WTC11 (cell line): ENCODE results near the gene ENTREP1. TPM values are rescaled to one million over a fixed set of nuclear protein-coding genes. Genes with fewer than 3 reads are reported as not detected.

Source experiments
- ATAC-seq: fragments of 200-7000 bp; cut with Tn5 transposase; 2 replicates; pipeline ENCODE4 v1.10.0; 2021; ENCODE audit warnings: mild to moderate bottlenecking, moderate library complexity
- CTCF ChIA-PET: fragments of 300-600 bp; sonication (Branson Sonifier 250); formaldehyde crosslinking; loops from one replicate; lab custom pipeline; 2021; ENCODE audit warnings: antibody characterized with exemption; lab: Charles Lee
- POLR2A ChIA-PET: fragments of 350-600 bp; sonication (Branson Sonifier 250); formaldehyde crosslinking; loops from one replicate; lab custom pipeline; 2021; ENCODE audit warnings: antibody characterized with exemption; lab: Charles Lee
- DNase-seq: peaks from one replicate; pipeline ENCODE4 v3.0.0; 2021; ENCODE audit warnings: low spot score
- H3K27ac Mint-ChIP-seq: 2 replicates; pipeline ENCODE4 v1.8.0; 2021; ENCODE audit warnings: mixed read lengths
- H3K27me3 Mint-ChIP-seq: 2 replicates; pipeline ENCODE4 v1.8.0; 2021; ENCODE audit warnings: low read depth, mild to moderate bottlenecking, moderate library complexity, mixed read lengths
- H3K36me3 Mint-ChIP-seq: 2 replicates; pipeline ENCODE4 v1.8.0; 2021; ENCODE audit warnings: mixed read lengths
- H3K4me1 Mint-ChIP-seq: 2 replicates; pipeline ENCODE4 v1.8.0; 2022; ENCODE audit warnings: mixed read lengths
- H3K4me3 Mint-ChIP-seq: 2 replicates; pipeline ENCODE4 v1.8.0; 2021; ENCODE audit warnings: mild to moderate bottlenecking, moderate library complexity, mixed read lengths
- H3K9me3 Mint-ChIP-seq: 2 replicates; pipeline ENCODE4 v1.8.0; 2021; ENCODE audit warnings: mixed read lengths
- EMX1 ChIP-seq: fragments of 250-450 bp; sonication (Bioruptor Pico); IDR thresholded peaks from 2 replicates; pipeline ENCODE4 v1.8.0; 2021; ENCODE audit warnings: mild to moderate bottlenecking
- GABPB1 ChIP-seq: sonication (generic); formaldehyde crosslinking; IDR thresholded peaks from 2 replicates; pipeline ENCODE4 v1.8.1; 2023; ENCODE audit warnings: mild to moderate bottlenecking, missing genetic modification reagents
- GRHL2 ChIP-seq: fragments of 250-450 bp; sonication (Bioruptor Pico); IDR thresholded peaks from 2 replicates; pipeline ENCODE4 v1.8.0; 2022; ENCODE audit warnings: mild to moderate bottlenecking, moderate library complexity; ENCODE audit not compliant: insufficient replicate concordance, severe bottlenecking
- NFYB ChIP-seq: sonication (generic); formaldehyde crosslinking; conservative IDR thresholded peaks from 2 replicates; pipeline ENCODE4 v1.8.0; 2022; ENCODE audit warnings: low read depth, missing genetic modification reagents
- PRRX2 ChIP-seq: fragments of 250-450 bp; sonication (Bioruptor Pico); IDR thresholded peaks from 2 replicates; pipeline ENCODE4 v1.8.0; 2021; ENCODE audit warnings: mild to moderate bottlenecking
- SMAD4 ChIP-seq: sonication (generic); formaldehyde crosslinking; IDR thresholded peaks from 2 replicates; pipeline ENCODE4 v1.8.0; 2022; ENCODE audit warnings: mild to moderate bottlenecking, missing genetic modification reagents
- ZNF138 ChIP-seq: sonication (generic); formaldehyde crosslinking; conservative IDR thresholded peaks from 2 replicates; pipeline ENCODE4 v1.8.1; 2022; ENCODE audit warnings: mild to moderate bottlenecking, moderate library complexity, missing genetic modification reagents
- ZNF416 ChIP-seq: fragments of 250-450 bp; sonication (Bioruptor Pico); IDR thresholded peaks from 2 replicates; pipeline ENCODE4 v1.9.0; 2021; ENCODE audit warnings: mild to moderate bottlenecking, inconsistent platforms
- total RNA-seq: library from RNA; stranded (reverse); gene quantifications from 3 replicates; pipeline ENCODE4 v1.2.3, GENCODE V29; 2021
- TF ChIP-seq, protein P1 (sequence below): sonication (generic); formaldehyde crosslinking; IDR thresholded peaks from 2 replicates; pipeline ENCODE4 v1.8.1; 2023; ENCODE audit warnings: mild to moderate bottlenecking, moderate library complexity, missing genetic modification reagents
- TF ChIP-seq, protein P2 (sequence below): sonication (generic); formaldehyde crosslinking; IDR thresholded peaks from 2 replicates; pipeline ENCODE4 v1.8.1; 2023; ENCODE audit warnings: mild to moderate bottlenecking, missing genetic modification reagents, moderate library complexity
- TF ChIP-seq, protein P3 (sequence below): fragments of 250-450 bp; sonication (Bioruptor Pico); conservative IDR thresholded peaks from 2 replicates; pipeline ENCODE4 v1.9.0; 2021; ENCODE audit warnings: mild to moderate bottlenecking
- TF ChIP-seq, protein P4 (sequence below): sonication (generic); formaldehyde crosslinking; IDR thresholded peaks from 2 replicates; pipeline ENCODE4 v1.8.0; 2022; ENCODE audit warnings: mild to moderate bottlenecking, missing genetic modification reagents
- TF ChIP-seq, protein P5 (sequence below): sonication (generic); formaldehyde crosslinking; IDR thresholded peaks from 2 replicates; pipeline ENCODE4 v1.8.1; 2023; ENCODE audit warnings: mild to moderate bottlenecking, missing genetic modification reagents

Gene ENTREP1
- total RNA-seq, 1 experiment from 2014 or later = 22.4 TPM

DNA sequence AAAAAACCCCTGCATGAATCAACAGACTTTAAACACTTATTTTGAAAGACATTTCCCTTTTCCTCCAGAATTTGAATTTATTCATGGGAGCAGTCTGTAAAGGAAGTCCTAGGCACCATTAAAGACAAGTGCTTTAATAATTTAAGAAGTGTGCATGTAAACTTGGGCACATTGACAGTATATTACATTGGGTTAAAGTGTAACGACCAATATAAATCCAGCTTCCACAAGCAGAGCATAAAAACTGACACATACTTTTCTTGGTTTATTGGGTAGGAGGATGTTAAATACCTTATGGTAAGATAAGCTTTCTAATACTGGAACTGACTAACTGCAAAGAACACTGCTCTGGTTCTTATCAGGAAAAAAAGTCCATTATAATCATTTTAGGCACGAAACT is 1.2 kb upstream of the ENTREP1 start:
- CTCF ChIA-PET = interaction anchor here (0.7 to 1.0 kb wide), 2 partner anchors 101 to 148 kb away, joined by 3 to 4 read pairs; no protein-coding TSS in a partner anchor

DNA sequence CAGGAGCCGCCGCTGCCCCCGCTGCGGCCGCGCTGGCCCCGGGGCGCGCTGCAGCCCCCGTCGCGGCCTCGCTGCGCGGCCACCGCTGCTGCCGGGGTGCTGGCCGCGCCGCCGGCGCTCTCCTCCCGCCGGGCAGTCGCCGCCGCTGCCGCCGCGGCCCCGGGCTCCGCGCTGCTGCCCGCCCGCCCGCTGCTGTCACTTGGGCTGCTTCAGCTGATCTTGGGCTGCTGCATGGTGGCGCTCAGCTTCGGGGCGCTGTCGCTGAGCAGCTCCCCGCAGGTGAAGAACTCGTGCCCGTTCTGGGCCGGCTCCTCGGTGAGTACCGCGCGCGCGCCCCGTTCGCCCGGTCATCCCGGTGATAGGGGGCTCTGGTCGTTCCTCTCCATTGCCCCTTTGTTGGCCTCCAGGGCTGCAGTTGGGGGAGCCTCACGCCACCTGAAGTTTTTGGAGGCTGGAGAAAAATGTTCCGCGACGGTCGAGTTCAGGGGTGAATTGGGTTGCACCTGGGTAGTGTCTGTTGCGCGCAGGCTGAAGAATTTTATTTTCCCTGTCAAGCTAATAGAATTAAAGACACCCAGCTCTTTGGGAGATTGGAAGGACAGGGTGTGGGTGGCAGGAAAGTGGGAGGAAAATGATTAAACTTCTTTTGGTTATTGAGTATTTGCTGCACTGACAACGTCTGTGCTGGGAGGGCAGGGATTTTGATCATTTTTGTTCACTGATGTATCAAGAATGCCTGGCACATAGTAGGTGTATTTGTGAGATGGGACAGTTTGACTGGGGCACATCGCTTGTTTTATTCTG is 596 bp downstream of the ENTREP1 start:
- Mint-ChIP-seq H3K36me3 (no peaks in the 10 kb centered on the region), H3K4me3 (peak overlapping the region; percentile 75), H3K4me1 (peaks cover 34% of the 10 kb centered on the region), H3K27ac (no peak overlapping the region), H3K9me3 (no peaks in the 10 kb centered on the region), H3K27me3 (peaks cover 22% of the 10 kb centered on the region)
- peak; percentile 26 for ATAC-seq
- TF ChIP-seq GRHL2 (CRISPR knock-in tag) (no peak), ZNF138 (CRISPR knock-in tag) (no peak), PRRX2 (CRISPR knock-in tag) (no peak), SMAD4 (CRISPR knock-in tag) (no peak), GABPB1 (no peak), EMX1 (no peak)
- TF ChIP-seq, protein P1, sequence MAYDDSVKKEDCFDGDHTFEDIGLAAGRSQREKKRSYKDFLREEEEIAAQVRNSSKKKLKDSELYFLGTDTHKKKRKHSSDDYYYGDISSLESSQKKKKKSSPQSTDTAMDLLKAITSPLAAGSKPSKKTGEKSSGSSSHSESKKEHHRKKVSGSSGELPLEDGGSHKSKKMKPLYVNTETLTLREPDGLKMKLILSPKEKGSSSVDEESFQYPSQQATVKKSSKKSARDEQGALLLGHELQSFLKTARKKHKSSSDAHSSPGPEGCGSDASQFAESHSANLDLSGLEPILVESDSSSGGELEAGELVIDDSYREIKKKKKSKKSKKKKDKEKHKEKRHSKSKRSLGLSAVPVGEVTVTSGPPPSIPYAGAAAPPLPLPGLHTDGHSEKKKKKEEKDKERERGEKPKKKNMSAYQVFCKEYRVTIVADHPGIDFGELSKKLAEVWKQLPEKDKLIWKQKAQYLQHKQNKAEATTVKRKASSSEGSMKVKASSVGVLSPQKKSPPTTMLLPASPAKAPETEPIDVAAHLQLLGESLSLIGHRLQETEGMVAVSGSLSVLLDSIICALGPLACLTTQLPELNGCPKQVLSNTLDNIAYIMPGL = no peak
- TF ChIP-seq, protein P2, sequence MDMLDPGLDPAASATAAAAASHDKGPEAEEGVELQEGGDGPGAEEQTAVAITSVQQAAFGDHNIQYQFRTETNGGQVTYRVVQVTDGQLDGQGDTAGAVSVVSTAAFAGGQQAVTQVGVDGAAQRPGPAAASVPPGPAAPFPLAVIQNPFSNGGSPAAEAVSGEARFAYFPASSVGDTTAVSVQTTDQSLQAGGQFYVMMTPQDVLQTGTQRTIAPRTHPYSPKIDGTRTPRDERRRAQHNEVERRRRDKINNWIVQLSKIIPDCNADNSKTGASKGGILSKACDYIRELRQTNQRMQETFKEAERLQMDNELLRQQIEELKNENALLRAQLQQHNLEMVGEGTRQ = no peak
- TF ChIP-seq, protein P3, sequence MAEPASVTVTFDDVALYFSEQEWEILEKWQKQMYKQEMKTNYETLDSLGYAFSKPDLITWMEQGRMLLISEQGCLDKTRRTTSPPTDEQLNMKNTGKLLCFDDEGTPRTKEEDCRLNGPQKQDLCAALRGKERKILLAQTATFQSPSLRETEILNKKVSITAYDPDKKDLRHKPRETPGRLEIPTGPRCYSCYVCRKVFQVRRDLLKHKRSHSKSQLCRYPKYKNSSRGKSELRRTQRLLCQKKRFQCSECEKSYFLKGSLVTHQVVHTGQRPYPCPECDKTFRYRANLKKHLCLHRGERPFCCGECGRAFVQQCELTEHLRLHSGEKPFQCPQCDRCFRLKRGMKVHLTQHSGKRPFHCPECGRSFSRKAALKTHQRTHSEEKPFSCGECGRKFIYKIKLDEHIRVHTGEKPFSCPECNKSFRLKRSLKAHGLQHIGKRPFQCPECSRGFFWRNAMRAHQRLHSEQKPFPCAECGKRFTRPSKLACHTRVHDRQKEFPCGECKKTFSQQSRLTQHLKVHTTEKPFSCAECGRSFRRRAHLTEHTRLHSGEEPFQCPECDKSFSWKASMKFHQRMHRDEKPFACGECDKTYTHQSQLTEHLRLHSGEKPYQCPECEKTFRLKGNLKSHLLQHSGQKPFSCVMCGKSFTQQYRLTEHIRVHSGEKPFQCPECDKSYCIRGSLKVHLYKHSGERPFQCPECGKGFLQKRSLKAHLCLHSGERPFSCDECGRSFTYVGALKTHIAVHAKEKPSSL (CRISPR knock-in tag) = no peak
- ChIA-PET CTCF (interaction anchor here (0.6 kb wide), 1 partner anchor 18 kb away, joined by 3 read pairs; no protein-coding TSS in a partner anchor), POLR2A (no interaction called here)
- DNase-seq = peak; percentile 58

More for the DNA sequence above, 1.2 kb upstream of the ENTREP1 start:
- POLR2A ChIA-PET = interaction anchor here (1.1 kb wide), 1 partner anchor 16 kb away, joined by 6 read pairs; no protein-coding TSS in a partner anchor
- Mint-ChIP-seq H3K4me1 (peaks cover 50% of the 10 kb centered on the region), H3K9me3 (no peaks in the 10 kb centered on the region), H3K27me3 (peaks cover 22% of the 10 kb centered on the region), H3K4me3 (peak overlapping the region; percentile 80), H3K36me3 (no peaks in the 10 kb centered on the region), H3K27ac (no peak overlapping the region)
- DNase-seq (no peak), ATAC-seq (no peak)
- TF ChIP-seq ZNF138 (CRISPR knock-in tag) (no peak), ZNF416 (CRISPR knock-in tag) (no peak), NFYB (CRISPR knock-in tag) (no peak), SMAD4 (CRISPR knock-in tag) (no peak), GABPB1 (no peak)
- TF ChIP-seq, protein P4, sequence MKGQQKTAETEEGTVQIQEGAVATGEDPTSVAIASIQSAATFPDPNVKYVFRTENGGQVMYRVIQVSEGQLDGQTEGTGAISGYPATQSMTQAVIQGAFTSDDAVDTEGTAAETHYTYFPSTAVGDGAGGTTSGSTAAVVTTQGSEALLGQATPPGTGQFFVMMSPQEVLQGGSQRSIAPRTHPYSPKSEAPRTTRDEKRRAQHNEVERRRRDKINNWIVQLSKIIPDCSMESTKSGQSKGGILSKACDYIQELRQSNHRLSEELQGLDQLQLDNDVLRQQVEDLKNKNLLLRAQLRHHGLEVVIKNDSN (CRISPR knock-in tag) = no peak
- TF ChIP-seq, protein P5, sequence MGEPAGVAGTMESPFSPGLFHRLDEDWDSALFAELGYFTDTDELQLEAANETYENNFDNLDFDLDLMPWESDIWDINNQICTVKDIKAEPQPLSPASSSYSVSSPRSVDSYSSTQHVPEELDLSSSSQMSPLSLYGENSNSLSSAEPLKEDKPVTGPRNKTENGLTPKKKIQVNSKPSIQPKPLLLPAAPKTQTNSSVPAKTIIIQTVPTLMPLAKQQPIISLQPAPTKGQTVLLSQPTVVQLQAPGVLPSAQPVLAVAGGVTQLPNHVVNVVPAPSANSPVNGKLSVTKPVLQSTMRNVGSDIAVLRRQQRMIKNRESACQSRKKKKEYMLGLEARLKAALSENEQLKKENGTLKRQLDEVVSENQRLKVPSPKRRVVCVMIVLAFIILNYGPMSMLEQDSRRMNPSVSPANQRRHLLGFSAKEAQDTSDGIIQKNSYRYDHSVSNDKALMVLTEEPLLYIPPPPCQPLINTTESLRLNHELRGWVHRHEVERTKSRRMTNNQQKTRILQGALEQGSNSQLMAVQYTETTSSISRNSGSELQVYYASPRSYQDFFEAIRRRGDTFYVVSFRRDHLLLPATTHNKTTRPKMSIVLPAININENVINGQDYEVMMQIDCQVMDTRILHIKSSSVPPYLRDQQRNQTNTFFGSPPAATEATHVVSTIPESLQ (CRISPR knock-in tag) = no peak
